Measurements from ENCODE around the gene ARFRP1.

- TF ChIP-seq POLR2A (IDR thresholded peaks at IDR 0.05; ENCODE audit: low read length) = no peak
- no peak for TF ChIP-seq GATA1 (IDR thresholded peaks at IDR 0.05; ENCODE audit: low read depth, low read length)
Measured at GRCh38 chr20:63675681-63676368, 32.0 kb downstream of the ARFRP1 start.
